GM10266 (cell line): Measurements from ENCODE around the gene MTHFS.
A peak's percentile ranks its signal among the peaks of the same experiment; 100 is the strongest.
"Not testable (repeated sequence)": the region's sequence is repeated elsewhere in the genome, so short reads cannot be mapped to it uniquely, and the experiment has no call there.

Experiments
- DNase-seq: peaks from one replicate; pipeline ENCODE4 v3.0.0; 2012; ENCODE audit errors: extremely low spot score
- TF ChIP-seq, protein P1 (sequence below): IDR thresholded peaks from 2 replicates; pipeline ENCODE4 v1.5.1; 2012; ENCODE audit warnings: mild to moderate bottlenecking, low read depth; ENCODE audit not compliant: control insufficient read depth, insufficient read depth; ENCODE audit errors: missing control alignments

The MTHFS gene

DNA sequence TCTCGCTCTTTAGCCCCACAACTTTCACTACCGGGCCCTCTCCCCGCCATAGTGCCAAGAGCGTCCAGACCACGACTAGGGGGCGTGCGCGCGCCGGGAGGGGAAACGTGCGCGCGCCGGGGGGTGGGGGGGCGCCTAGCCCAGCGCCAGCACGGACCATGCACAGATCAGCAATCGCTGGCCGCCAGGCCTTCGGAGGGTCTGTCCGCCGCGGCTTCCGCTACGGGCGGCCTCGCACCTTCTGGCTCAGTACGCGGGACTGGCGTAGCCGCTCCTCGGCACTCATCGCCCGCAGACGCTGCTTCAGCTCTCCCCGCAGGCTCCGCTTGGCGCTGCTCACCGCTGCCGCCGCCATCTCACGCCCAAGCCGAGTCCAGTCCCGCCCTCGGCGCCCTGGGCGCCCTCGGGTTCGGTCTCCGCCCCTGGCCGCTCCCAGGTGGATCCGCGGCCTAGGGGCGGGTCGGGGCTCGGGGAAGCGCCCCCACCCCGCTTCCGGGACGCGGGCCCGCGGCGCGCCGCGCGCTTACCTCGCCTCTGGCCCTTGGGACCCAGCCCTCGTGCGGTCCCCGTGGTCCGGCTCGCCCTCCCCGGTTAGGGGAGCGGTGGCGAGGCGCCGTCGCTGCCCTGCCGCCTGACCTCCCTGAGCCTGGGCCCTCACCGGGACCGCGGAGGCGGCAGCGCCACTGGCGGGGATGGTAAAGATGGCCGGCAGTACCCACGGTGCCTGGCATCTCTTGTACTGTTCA lies at the start of gene MTHFS:
TSS of gene MTHFS (minus strand) at position 381 of the 746 bp plus-strand sequence. CDS start at position 355, 26 bp downstream.
- DNase-seq: peak; percentile 82
- TF ChIP-seq, protein P1, sequence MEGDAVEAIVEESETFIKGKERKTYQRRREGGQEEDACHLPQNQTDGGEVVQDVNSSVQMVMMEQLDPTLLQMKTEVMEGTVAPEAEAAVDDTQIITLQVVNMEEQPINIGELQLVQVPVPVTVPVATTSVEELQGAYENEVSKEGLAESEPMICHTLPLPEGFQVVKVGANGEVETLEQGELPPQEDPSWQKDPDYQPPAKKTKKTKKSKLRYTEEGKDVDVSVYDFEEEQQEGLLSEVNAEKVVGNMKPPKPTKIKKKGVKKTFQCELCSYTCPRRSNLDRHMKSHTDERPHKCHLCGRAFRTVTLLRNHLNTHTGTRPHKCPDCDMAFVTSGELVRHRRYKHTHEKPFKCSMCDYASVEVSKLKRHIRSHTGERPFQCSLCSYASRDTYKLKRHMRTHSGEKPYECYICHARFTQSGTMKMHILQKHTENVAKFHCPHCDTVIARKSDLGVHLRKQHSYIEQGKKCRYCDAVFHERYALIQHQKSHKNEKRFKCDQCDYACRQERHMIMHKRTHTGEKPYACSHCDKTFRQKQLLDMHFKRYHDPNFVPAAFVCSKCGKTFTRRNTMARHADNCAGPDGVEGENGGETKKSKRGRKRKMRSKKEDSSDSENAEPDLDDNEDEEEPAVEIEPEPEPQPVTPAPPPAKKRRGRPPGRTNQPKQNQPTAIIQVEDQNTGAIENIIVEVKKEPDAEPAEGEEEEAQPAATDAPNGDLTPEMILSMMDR: peak; percentile 60

GRCh38 chr15:79944622-79945021 lies 47.8 kb upstream of the MTHFS start:
- TF ChIP-seq, protein P1: no peak
- no peak for DNase-seq

DNA sequence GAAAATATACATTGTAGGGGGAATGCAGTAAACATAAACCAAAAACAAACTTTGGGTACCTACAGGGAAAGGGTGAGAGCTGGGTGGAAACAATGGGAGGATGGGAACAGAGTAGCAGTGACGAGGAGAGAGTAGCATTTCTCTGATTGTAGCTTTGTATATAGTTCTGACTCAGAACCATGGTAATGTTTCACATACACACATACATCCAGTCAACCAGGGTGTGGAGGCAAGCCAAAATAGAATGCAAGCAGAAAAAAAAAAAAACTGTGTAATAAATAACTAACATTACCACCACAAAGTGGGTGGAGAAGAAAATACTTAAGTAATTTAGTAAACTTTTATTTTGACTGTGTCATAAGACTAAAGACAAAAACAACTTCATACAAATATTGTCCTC lies 47.0 kb upstream of the MTHFS start:
- TF ChIP-seq, protein P1: no peak
- DNase-seq: peak; percentile 56

- no peak for DNase-seq
- TF ChIP-seq, protein P1: no peak
Observed at GRCh38 chr15:79942741-79943481, 46.1 kb upstream of the MTHFS start.

DNA sequence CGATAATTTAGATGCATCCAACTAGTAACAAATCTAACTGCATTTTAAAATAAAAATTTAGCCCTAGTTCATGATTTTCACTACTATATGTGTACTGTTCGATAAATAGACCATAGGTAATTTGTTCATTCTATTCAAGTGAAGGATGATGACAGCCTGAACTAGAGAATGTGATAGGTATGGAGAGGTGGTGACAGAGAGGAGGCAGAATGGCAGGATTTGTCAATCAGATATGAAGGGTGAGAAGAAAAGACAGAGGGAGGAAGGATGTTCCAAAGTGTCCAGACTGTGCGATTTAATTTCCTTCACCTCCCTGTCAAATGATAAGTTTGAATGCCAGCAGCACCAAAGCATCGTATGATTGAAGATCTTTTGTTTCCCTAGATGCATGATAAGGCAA lies 42.6 kb upstream of the MTHFS start:
- TF ChIP-seq, protein P1: no peak
- no peak for DNase-seq

DNA sequence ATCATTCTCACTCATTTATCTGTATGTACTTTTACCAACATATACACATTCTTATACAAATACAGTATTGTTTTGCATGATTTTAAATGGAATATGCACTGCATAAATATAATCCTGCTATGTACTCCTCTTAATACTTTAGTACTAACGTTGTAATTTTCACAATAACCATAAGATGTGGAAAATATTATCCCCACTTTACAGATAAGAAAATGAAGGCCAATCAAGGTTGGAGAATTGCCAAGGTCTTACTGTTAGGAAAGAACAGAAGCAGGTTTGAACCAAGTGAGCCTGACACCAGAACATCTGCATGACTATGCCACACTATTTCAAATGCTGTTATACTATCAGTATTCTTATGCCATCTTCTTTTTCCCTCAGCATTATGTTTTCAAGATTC lies 41.3 kb upstream of the MTHFS start:
- TF ChIP-seq, protein P1: no peak
- DNase-seq: no peak

GRCh38 chr15:79935556-79936201 lies 38.9 kb upstream of the MTHFS start:
- not testable (repeated sequence) for DNase-seq
